HFF-Myc (cell line): Measurements from ENCODE around the gene OPHN1.
A peak's percentile ranks its signal among the peaks of the same experiment; 100 is the strongest.
"Not testable (repeated sequence)": the region's sequence is repeated elsewhere in the genome, so short reads cannot be mapped to it uniquely, and the experiment has no call there.

Source experiments
- DNase-seq: peaks from one replicate; pipeline ENCODE4 v3.0.0-alpha.2; 2011; ENCODE audit warnings: low read depth; ENCODE audit errors: extremely low read depth
- H3K4me3 ChIP-seq: replicated peaks from 2 replicates; pipeline ENCODE4 v1.5.1; 2011; ENCODE audit warnings: low read depth, mild to moderate bottlenecking, control low read depth, low read length
- CTCF ChIP-seq: IDR thresholded peaks from 2 replicates; pipeline ENCODE4 v1.5.1; 2012; ENCODE audit warnings: mild to moderate bottlenecking, low read depth, low read length, control low read depth; ENCODE audit errors: missing control alignments

Gene OPHN1

GRCh38 chrX:68086709-68087108 lies 346.6 kb downstream of the OPHN1 start:
- DNase-seq: no peak
- H3K4me3 ChIP-seq: no peak overlapping the region
- TF ChIP-seq CTCF: no peak

GRCh38 chrX:68084765-68085164 lies 348.5 kb downstream of the OPHN1 start:
- peak; percentile 4 for DNase-seq
- H3K4me3 ChIP-seq: no peak overlapping the region
- no peak for TF ChIP-seq CTCF

- TF ChIP-seq CTCF: no peak
- DNase-seq: no peak
- no peak overlapping the region for H3K4me3 ChIP-seq
These were observed 349.8 kb downstream of the OPHN1 start for GRCh38 chrX:68083510-68083909.

- H3K4me3 ChIP-seq: no peak overlapping the region
- no peak for DNase-seq
- no peak for TF ChIP-seq CTCF
These were observed 353.3 kb downstream of the OPHN1 start for GRCh38 chrX:68079961-68080360.

- DNase-seq, H3K4me3 ChIP-seq: not testable (repeated sequence)
These were observed 354.5 kb downstream of the OPHN1 start for GRCh38 chrX:68078801-68079200.

GRCh38 chrX:68077378-68077777 lies 355.9 kb downstream of the OPHN1 start:
- no peak for DNase-seq
- H3K4me3 ChIP-seq: no peak overlapping the region
- no peak for TF ChIP-seq CTCF

GRCh38 chrX:68072041-68072440 lies 361.3 kb downstream of the OPHN1 start:
- no peak overlapping the region for H3K4me3 ChIP-seq
- no peak for TF ChIP-seq CTCF
- DNase-seq: no peak

- DNase-seq, H3K4me3 ChIP-seq: not testable (repeated sequence)
These were observed 363.2 kb downstream of the OPHN1 start for GRCh38 chrX:68070119-68070518.
